ENCODE data around the gene SLC29A1. TPM values are rescaled to one million over a fixed set of nuclear protein-coding genes. Genes with fewer than 3 reads are reported as not detected.

Gene SLC29A1
- total and polyA plus RNA-seq, 4 donors, result 16.1 to 51.8 (median 27.2) TPM

GRCh38 chr6:44219815-44220784 is 3.3 kb upstream of the SLC29A1 start:
- no peak for DNase-seq (ENCODE audit: low read depth in 4 of 6, low spot score in 6 of 6)
- H3K4me3 ChIP-seq (ENCODE audit: low read depth, low read length), result peak overlapping the region; percentile 16
- peaks cover 68% of the 10 kb centered on the region for H3K4me1 ChIP-seq (ENCODE audit: control insufficient read depth, insufficient read depth, low read length)
- WGBS (ENCODE audit: insufficient coverage), result 44% methylated on average over 10 of the region's 28 CpGs
- H3K27me3 ChIP-seq (ENCODE audit: control insufficient read depth, insufficient read depth, low read length), result peaks cover 7% of the 10 kb centered on the region
- peak overlapping the region; percentile 81 for H3K27ac ChIP-seq (ENCODE audit: low read depth, low read length)
- H3K36me3 ChIP-seq (ENCODE audit: control insufficient read depth, insufficient read depth, low read length), result no peaks in the 10 kb centered on the region
- no peaks in the 10 kb centered on the region for H3K9me3 ChIP-seq (ENCODE audit: control insufficient read depth, insufficient read depth, low read length)

GRCh38 chr6:44220913-44221290 is 2.5 kb upstream of the SLC29A1 start:
- H3K4me3 ChIP-seq (ENCODE audit: low read depth, low read length), result no peak overlapping the region
- WGBS (ENCODE audit: insufficient coverage), result 90% methylated on average over 3 of the region's 4 CpGs
- H3K36me3 ChIP-seq (ENCODE audit: control insufficient read depth, insufficient read depth, low read length), result no peaks in the 10 kb centered on the region
- peaks cover 7% of the 10 kb centered on the region for H3K27me3 ChIP-seq (ENCODE audit: control insufficient read depth, insufficient read depth, low read length)
- no peak for DNase-seq (ENCODE audit: low read depth in 4 of 6, low spot score in 6 of 6)
- H3K9me3 ChIP-seq (ENCODE audit: control insufficient read depth, insufficient read depth, low read length), result no peaks in the 10 kb centered on the region
- H3K27ac ChIP-seq (ENCODE audit: low read depth, low read length), result no peak overlapping the region
- peaks cover 73% of the 10 kb centered on the region for H3K4me1 ChIP-seq (ENCODE audit: control insufficient read depth, insufficient read depth, low read length)

DNA sequence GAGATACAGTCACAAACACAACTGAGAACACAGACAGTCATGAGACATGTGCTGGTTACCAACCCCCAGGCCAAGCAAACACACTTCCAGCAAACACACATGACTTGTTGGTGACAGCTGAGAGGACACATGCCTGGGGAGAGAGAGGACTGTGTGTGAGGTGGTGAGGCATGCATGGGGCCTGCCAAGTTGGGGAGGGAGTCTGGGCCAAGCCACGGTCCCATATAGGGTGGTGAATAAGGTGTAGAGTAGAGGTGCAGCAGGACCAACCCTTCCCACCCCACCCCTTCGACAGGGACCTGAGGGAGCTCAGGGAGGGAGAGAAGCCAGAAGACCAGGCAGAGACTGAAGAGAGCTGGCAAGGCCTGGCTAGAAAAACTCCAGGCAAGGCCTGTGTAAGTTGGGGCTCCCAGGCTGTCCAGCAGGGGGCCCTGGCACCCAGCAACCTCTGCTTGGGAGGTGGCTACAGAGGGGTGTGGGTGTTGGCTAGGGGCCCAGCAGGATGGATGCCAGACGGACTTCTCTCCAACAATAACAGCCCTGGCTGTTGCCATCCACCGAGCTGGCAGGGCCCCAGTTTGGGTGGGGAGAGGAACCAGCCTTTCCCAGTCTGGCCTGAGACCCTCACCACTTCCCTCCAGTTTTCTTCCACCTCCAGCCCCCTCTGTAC is 2.0 kb upstream of the SLC29A1 start:
- H3K9me3 ChIP-seq (ENCODE audit: control insufficient read depth, insufficient read depth, low read length), result no peaks in the 10 kb centered on the region
- peaks cover 7% of the 10 kb centered on the region for H3K27me3 ChIP-seq (ENCODE audit: control insufficient read depth, insufficient read depth, low read length)
- H3K36me3 ChIP-seq (ENCODE audit: control insufficient read depth, insufficient read depth, low read length), result no peaks in the 10 kb centered on the region
- DNase-seq (ENCODE audit: low read depth in 4 of 6, low spot score in 6 of 6), result peak in 2 of 6 donors; percentile 87 to 91
- peak overlapping the region; percentile 22 for H3K27ac ChIP-seq (ENCODE audit: low read depth, low read length)
- no CpG with 5 or more reads among the region's 4 CpGs for WGBS (ENCODE audit: insufficient coverage)
- peaks cover 79% of the 10 kb centered on the region for H3K4me1 ChIP-seq (ENCODE audit: control insufficient read depth, insufficient read depth, low read length)
- H3K4me3 ChIP-seq (ENCODE audit: low read depth, low read length), result no peak overlapping the region

DNA sequence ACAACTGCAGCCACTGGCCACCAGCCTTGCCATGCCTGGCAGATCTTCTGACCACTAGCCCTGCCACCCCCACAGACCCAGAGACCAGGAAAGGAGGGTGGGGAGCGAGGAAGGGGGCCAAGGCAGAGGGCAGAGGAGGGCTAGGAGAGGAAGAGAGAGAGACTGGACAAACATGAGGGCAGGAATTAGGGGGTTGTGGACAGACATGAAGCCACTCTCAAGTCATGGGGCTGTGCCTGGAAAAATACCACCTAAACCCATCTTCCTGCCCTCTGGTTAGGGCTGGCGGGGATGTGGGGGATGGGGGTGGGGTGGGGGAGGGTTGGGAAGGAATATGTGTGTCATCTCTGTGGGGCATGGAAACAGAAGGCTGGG is 1.4 kb upstream of the SLC29A1 start:
- peak overlapping the region; percentile 22 for H3K27ac ChIP-seq (ENCODE audit: low read depth, low read length)
- peaks cover 2% of the 10 kb centered on the region for H3K36me3 ChIP-seq (ENCODE audit: control insufficient read depth, insufficient read depth, low read length)
- no peak overlapping the region for H3K4me3 ChIP-seq (ENCODE audit: low read depth, low read length)
- peaks cover 7% of the 10 kb centered on the region for H3K27me3 ChIP-seq (ENCODE audit: control insufficient read depth, insufficient read depth, low read length)
- no peak for DNase-seq (ENCODE audit: low read depth in 4 of 6, low spot score in 6 of 6)
- no CpG with 5 or more reads among the region's 2 CpGs for WGBS (ENCODE audit: insufficient coverage)
- H3K4me1 ChIP-seq (ENCODE audit: control insufficient read depth, insufficient read depth, low read length), result peaks cover 79% of the 10 kb centered on the region
- H3K9me3 ChIP-seq (ENCODE audit: control insufficient read depth, insufficient read depth, low read length), result no peaks in the 10 kb centered on the region

DNA sequence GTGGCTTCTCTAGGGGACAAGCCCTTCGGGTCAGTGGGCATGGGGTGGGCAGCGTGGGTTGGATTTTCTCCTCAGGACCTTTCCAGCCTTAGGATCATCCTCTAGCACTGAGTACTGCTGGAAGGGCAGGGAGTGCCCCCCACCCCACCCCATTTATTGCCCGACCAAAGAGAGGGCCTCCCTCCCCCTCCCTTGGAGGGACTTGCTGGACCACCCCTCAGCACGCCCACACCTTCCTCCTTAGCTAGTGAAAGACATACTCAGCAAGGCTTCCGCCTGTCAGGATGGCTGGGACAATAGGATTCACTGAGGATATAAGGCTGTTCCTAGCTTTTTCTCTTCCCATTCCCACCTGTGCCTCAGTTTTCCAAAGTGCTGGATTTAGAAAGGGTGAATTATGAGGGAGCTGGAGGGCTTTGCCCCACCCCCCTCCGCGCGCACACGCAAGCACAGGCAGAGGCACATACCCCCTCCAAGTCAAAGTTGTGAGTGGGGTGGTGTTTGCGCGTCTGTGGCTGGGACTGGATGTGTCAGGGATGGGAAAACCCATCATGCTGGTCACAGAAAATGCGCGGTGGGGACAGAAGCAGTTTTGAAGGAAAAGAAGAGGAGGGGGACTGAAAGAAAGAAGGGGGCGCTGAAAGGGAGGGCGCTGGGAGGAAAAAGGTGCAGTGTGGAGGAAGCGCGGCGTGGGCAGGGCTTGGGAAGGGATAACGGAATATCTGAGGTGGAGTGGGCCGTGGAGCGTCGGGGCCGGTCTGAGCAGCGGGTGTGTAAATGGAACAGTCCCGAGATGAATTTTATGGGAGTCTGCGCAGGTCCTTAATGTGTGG is 693 bp upstream of the SLC29A1 start:
- H3K36me3 ChIP-seq (ENCODE audit: control insufficient read depth, insufficient read depth, low read length), result peaks cover 4% of the 10 kb centered on the region
- peak overlapping the region; percentile 32 for H3K4me3 ChIP-seq (ENCODE audit: low read depth, low read length)
- peaks cover 7% of the 10 kb centered on the region for H3K27me3 ChIP-seq (ENCODE audit: control insufficient read depth, insufficient read depth, low read length)
- whole genome bisulfite sequencing (ENCODE audit: insufficient coverage), result 18% methylated on average over 18 of the region's 26 CpGs
- H3K4me1 ChIP-seq (ENCODE audit: control insufficient read depth, insufficient read depth, low read length), result peaks cover 79% of the 10 kb centered on the region
- H3K27ac ChIP-seq (ENCODE audit: low read depth, low read length), result peak overlapping the region; percentile 8
- peak in 1 of 6 donors; percentile 26 for DNase-seq (ENCODE audit: low read depth in 4 of 6, low spot score in 6 of 6)
- H3K9me3 ChIP-seq (ENCODE audit: control insufficient read depth, insufficient read depth, low read length), result no peaks in the 10 kb centered on the region

DNA sequence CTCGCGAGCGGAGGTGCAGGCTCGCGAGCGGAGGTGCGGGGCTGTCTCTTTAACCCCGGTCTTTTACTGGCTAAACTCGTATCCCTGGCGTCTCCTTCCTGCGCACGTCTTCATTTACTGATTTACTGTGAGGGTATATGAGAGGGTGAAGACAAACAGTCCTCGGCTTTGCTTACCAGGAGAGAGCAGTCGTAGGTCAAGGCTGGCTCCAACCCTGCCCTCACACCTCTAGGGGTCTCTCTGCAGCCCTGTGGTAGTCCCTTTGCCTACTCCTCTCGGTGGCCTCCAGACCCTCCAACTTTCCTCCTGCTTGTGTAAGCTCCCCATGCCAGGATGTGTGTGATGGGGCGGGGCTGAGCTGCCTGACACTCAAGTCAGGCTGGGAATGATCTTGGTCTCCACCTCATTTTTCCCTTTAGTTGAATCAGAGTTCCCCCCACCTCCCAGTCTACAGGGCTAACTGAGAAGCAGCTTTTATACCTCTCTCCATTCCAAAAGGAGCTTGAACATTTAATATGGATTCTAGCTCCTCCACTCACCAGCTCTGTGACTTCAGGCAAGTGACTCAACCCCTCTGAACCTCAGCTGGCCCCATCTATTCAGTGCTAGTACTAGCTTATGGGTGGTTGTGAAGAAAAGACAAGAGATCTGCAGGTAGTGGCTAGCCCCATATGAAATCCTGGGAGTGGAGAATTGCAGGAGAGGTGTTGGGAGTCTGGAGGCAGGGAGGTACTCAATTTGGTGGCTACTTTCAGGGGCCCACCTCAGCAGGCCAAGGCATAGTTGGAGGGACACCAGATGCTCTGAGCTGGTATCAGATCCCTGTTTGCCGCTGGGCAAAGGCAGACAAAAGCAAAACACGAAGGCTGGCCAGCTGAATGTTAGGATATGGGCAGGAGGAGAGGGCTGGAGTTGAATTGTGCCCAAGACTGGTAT is 902 bp downstream of the SLC29A1 start:
- peaks cover 3% of the 10 kb centered on the region for H3K27me3 ChIP-seq (ENCODE audit: control insufficient read depth, insufficient read depth, low read length)
- H3K27ac ChIP-seq (ENCODE audit: low read depth, low read length), result no peak overlapping the region
- peak in 1 of 6 donors; percentile 57 for DNase-seq (ENCODE audit: low read depth in 4 of 6, low spot score in 6 of 6)
- WGBS (ENCODE audit: insufficient coverage), result 47% methylated on average over 3 of the region's 18 CpGs
- H3K4me3 ChIP-seq (ENCODE audit: low read depth, low read length), result peak overlapping the region; percentile 32
- peaks cover 75% of the 10 kb centered on the region for H3K4me1 ChIP-seq (ENCODE audit: control insufficient read depth, insufficient read depth, low read length)
- H3K9me3 ChIP-seq (ENCODE audit: control insufficient read depth, insufficient read depth, low read length), result no peaks in the 10 kb centered on the region
- peaks cover 13% of the 10 kb centered on the region for H3K36me3 ChIP-seq (ENCODE audit: control insufficient read depth, insufficient read depth, low read length)

- peaks cover 20% of the 10 kb centered on the region for H3K36me3 ChIP-seq (ENCODE audit: control insufficient read depth, insufficient read depth, low read length)
- no peak overlapping the region for H3K27ac ChIP-seq (ENCODE audit: low read depth, low read length)
- H3K27me3 ChIP-seq (ENCODE audit: control insufficient read depth, insufficient read depth, low read length), result peaks cover 2% of the 10 kb centered on the region
- DNase-seq (ENCODE audit: low read depth in 4 of 6, low spot score in 6 of 6), result no peak
- no peaks in the 10 kb centered on the region for H3K9me3 ChIP-seq (ENCODE audit: control insufficient read depth, insufficient read depth, low read length)
- H3K4me1 ChIP-seq (ENCODE audit: control insufficient read depth, insufficient read depth, low read length), result peaks cover 69% of the 10 kb centered on the region
- H3K4me3 ChIP-seq (ENCODE audit: low read depth, low read length), result no peak overlapping the region
- no CpG with 5 or more reads among the region's 4 CpGs for WGBS (ENCODE audit: insufficient coverage)
Measured at GRCh38 chr6:44224965-44225305, 1.5 kb downstream of the SLC29A1 start.

DNA sequence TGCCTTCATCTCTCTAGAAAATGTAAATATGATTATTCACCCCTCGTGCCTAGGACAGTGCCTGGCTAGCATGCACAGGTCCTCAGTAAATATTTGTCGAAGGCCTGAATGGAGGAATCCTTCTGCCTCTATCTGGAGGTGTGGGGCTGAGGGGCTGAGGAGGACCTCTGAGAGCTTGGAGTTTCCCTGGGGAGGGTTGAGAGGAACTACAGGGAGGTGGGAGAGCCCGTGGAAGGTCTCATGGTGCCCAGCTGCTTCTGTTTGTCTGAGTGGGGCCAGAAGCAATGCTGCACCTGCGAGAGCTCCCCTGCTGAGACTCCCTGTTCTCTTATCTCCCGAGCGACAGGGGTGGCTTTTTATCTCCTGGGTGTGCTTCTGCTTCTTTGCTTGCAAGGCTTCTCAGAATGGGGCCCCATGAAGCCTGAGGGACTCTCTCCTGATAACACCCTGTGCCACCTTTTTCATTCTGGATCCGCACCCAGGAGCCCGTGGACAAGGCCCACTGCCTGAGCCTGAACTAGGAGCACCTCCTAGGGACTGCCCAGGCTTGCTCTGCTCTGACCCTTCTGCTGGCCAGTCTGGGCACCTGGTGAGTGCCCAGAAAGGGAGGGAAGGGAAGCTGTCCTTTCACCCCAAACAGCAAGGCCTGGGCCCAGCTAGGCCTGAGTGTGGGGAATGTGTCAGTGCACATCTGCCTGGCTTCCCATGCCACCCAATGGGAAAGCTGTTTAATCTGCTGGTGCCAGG is 2.4 kb downstream of the SLC29A1 start:
- Histone ChIP-seq H3K27ac (ENCODE audit: low read depth, low read length) (no peak overlapping the region), H3K36me3 (ENCODE audit: control insufficient read depth, insufficient read depth, low read length) (peaks cover 25% of the 10 kb centered on the region), H3K27me3 (ENCODE audit: control insufficient read depth, insufficient read depth, low read length) (no peaks in the 10 kb centered on the region), H3K9me3 (ENCODE audit: control insufficient read depth, insufficient read depth, low read length) (no peaks in the 10 kb centered on the region), H3K4me1 (ENCODE audit: control insufficient read depth, insufficient read depth, low read length) (peaks cover 67% of the 10 kb centered on the region), H3K4me3 (ENCODE audit: low read depth, low read length) (no peak overlapping the region)
- no peak for DNase-seq (ENCODE audit: low read depth in 4 of 6, low spot score in 6 of 6)
- 77% methylated on average over 7 of the region's 8 CpGs for WGBS (ENCODE audit: insufficient coverage)

Data from spinal cord (tissue), 10 donors.